OCI-LY3 (cell line): ENCODE measurements around the gene FADD.

ENCODE experiments used
- CTCF ChIP-seq: fragments of 200-600, 300-600 bp; sonication (generic); IDR thresholded peaks from 2 replicates; pipeline ENCODE4 v1.5.1; 2014; ENCODE audit warnings: antibody characterized with exemption, low read length, low read depth
- EZH2phosphoT487 ChIP-seq: fragments of 200-600 bp; shearing (Covaris generic); IDR thresholded peaks from 2 replicates; pipeline ENCODE4 v1.6.1; 2018; ENCODE audit warnings: antibody characterized with exemption, mixed run types, low read depth

DNA sequence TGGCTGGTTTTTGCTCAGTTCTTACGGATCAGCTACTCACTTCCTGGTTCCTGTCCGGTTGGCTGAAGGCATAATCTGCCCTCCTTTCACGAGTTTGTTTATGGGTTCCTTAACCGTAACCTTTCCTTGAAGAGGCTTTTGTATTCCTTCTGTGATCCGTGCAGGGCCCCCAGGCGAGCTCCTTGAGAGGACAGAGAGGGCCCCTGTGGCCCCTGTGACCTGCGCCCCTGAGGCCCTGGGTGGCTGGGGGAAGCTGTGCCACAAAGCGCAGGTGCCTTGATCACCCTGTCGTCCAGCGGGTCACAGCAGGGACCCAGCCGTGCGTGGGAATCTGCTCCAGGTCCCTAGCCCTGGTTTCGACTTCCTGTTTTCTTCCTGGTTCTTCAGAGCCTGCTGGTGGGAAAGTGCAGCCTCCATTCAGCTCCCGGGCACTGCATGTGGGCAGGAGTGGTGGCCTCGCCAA lies 27.8 kb upstream of the FADD start:
- TF ChIP-seq CTCF, result no peak
- TF ChIP-seq EZH2phosphoT487, result no peak
